Prostate gland (tissue), 2 donors: ENCODE data around the gene ITPR2. TPM values are rescaled to one million over a fixed set of nuclear protein-coding genes. Genes with fewer than 3 reads are reported as not detected.
"Not testable (repeated sequence)": the region's sequence is repeated elsewhere in the genome, so short reads cannot be mapped to it uniquely, and the experiment has no call there.

Experiments
- DNase-seq: peaks from one replicate; pipeline ENCODE4 v3.0.0-alpha.2; 2019; ENCODE audit warnings: low spot score
- H3K27ac ChIP-seq, 2 donors: fragments of 200-600 bp; sonication (generic); 2 replicates each; pipeline ENCODE4 v1.5.1; 2017 to 2019
- H3K27me3 ChIP-seq: fragments of 200-600 bp; sonication (generic); replicated peaks from 2 replicates; pipeline ENCODE4 v1.5.1; 2019; ENCODE audit not compliant: insufficient read depth
- H3K36me3 ChIP-seq, 2 donors: fragments of 200-600 bp; sonication (generic); 1 replicate in 1 of 2; 2 replicates in 1 of 2; pipeline versions ENCODE4 v1.5.1 to v1.8.1; 2017 to 2019
- H3K4me1 ChIP-seq: fragments of 200-600 bp; sonication (generic); replicated peaks from 2 replicates; pipeline ENCODE4 v1.5.1; 2019
- H3K4me3 ChIP-seq, 2 donors: fragments of 200-600 bp; sonication (generic); 2 replicates each; pipeline ENCODE4 v1.5.1; 2017 to 2019
- H3K9me3 ChIP-seq: fragments of 200-600 bp; sonication (generic); 2 replicates; pipeline ENCODE4 v1.5.1; 2017
- CTCF ChIP-seq, 4 experiments: fragments of 200-600 bp in 2 of 4; fragments of 450-650 bp in 2 of 4; sonication (generic) in 2 of 4; IDR thresholded peaks; 1 replicate in 3 of 4; 2 replicates in 1 of 4; pipeline ENCODE4 v1.5.1; 2016 to 2019; ENCODE audit warnings: antibody characterized with exemption in 4 of 4, mild to moderate bottlenecking in 2 of 4, moderate library complexity in 2 of 4
- POLR2A ChIP-seq: fragments of 450-650 bp; IDR thresholded peaks from one replicate; pipeline ENCODE4 v1.6.1; 2016; ENCODE audit warnings: antibody characterized with exemption, mild to moderate bottlenecking
- POLR2AphosphoS5 ChIP-seq: sonication (generic); formaldehyde crosslinking; IDR thresholded peaks from one replicate; pipeline ENCODE4 v1.6.1; 2017; ENCODE audit warnings: antibody characterized with exemption
- WGBS: methylation state at CpG from one replicate; pipeline ENCODE4 v1.1.5; 2018; 5-methylcytosine and 5-hydroxymethylcytosine counted together
- intact Hi-C: fragments of 100-400 bp; cut with DNase I; formaldehyde crosslinking; loops from one replicate; pipeline ENCODE4 v1.14.2; 2022
- total RNA-seq, 2 donors: library from RNA; depleted of rRNA; stranded (reverse); fragments of >200 nt; gene quantifications; one replicate each; pipeline ENCODE4 v1.1.0, GENCODE V29; 2016

The ITPR2 gene
- total RNA-seq, 2 donors from 2014 or later: 30.0 to 44.4 TPM

GRCh38 chr12:26647088-26647487 is 185.9 kb downstream of the ITPR2 start:
- H3K9me3 ChIP-seq: no peaks in the 10 kb centered on the region
- H3K27ac ChIP-seq: no peak overlapping the region
- H3K27me3 ChIP-seq: no peaks in the 10 kb centered on the region
- 96% methylated on average over 3 of the region's 3 CpGs for WGBS
- H3K4me3 ChIP-seq: no peak overlapping the region
- no peak for DNase-seq
- TF ChIP-seq POLR2A (no peak), POLR2AphosphoS5 (no peak), CTCF (IDR thresholded peaks at IDR 0.05) (no peak)
- intact Hi-C loops: no loop called here
- H3K4me1 ChIP-seq: no peaks in the 10 kb centered on the region
- no peaks in the 10 kb centered on the region for H3K36me3 ChIP-seq

GRCh38 chr12:26646571-26646970 is 186.4 kb downstream of the ITPR2 start:
- Histone ChIP-seq H3K27ac (no peak overlapping the region), H3K9me3 (no peaks in the 10 kb centered on the region), H3K27me3 (no peaks in the 10 kb centered on the region), H3K36me3 (no peaks in the 10 kb centered on the region), H3K4me3 (no peak overlapping the region), H3K4me1 (no peaks in the 10 kb centered on the region)
- WGBS: 78% methylated on average over 2 of the region's 2 CpGs
- intact Hi-C loops: no loop called here
- no peak for DNase-seq
- TF ChIP-seq POLR2AphosphoS5: no peak
- no peak for TF ChIP-seq POLR2A

- H3K27me3 ChIP-seq, H3K4me1 ChIP-seq, H3K4me3 ChIP-seq, DNase-seq, H3K9me3 ChIP-seq, intact Hi-C loops, H3K27ac ChIP-seq, H3K36me3 ChIP-seq: not testable (repeated sequence)
- WGBS: 90% methylated on average over 3 of the region's 3 CpGs
Observed at GRCh38 chr12:26644376-26644775, 188.6 kb downstream of the ITPR2 start.

GRCh38 chr12:26643532-26644315 is 189.3 kb downstream of the ITPR2 start:
- TF ChIP-seq POLR2AphosphoS5 (no peak), POLR2A (no peak), CTCF (IDR thresholded peaks at IDR 0.05) (no peak)
- H3K4me3 ChIP-seq: no peak overlapping the region
- intact Hi-C loops: no loop called here
- no peak overlapping the region for H3K27ac ChIP-seq
- no peaks in the 10 kb centered on the region for H3K36me3 ChIP-seq
- 59% methylated on average over 4 of the region's 4 CpGs for WGBS
- no peaks in the 10 kb centered on the region for H3K27me3 ChIP-seq
- DNase-seq: no peak
- no peaks in the 10 kb centered on the region for H3K9me3 ChIP-seq
- no peaks in the 10 kb centered on the region for H3K4me1 ChIP-seq

GRCh38 chr12:26642361-26642760 is 190.6 kb downstream of the ITPR2 start:
- no peaks in the 10 kb centered on the region for H3K36me3 ChIP-seq
- no peaks in the 10 kb centered on the region for H3K27me3 ChIP-seq
- TF ChIP-seq CTCF (IDR thresholded peaks at IDR 0.05) (no peak), POLR2A (no peak), POLR2AphosphoS5 (no peak)
- no peak overlapping the region for H3K27ac ChIP-seq
- no peaks in the 10 kb centered on the region for H3K4me1 ChIP-seq
- intact Hi-C loops: no loop called here
- WGBS: 87% methylated on average over 2 of the region's 2 CpGs
- DNase-seq: no peak
- H3K4me3 ChIP-seq: no peak overlapping the region
- no peaks in the 10 kb centered on the region for H3K9me3 ChIP-seq

- Histone ChIP-seq H3K4me1 (no peaks in the 10 kb centered on the region), H3K9me3 (no peaks in the 10 kb centered on the region), H3K4me3 (no peak overlapping the region), H3K27me3 (no peaks in the 10 kb centered on the region), H3K36me3 (no peaks in the 10 kb centered on the region), H3K27ac (no peak overlapping the region)
- no peak for TF ChIP-seq CTCF (IDR thresholded peaks at IDR 0.05)
- no peak for TF ChIP-seq POLR2AphosphoS5
- TF ChIP-seq POLR2A: no peak
- 78% methylated on average over 2 of the region's 2 CpGs for WGBS
- DNase-seq: no peak
- intact Hi-C loops: no loop called here
Observed at GRCh38 chr12:26636710-26637328, 196.2 kb downstream of the ITPR2 start.
